Kidney (tissue), 14 donors: Measurements from ENCODE around the gene ATE1. TPM values are rescaled to one million over a fixed set of nuclear protein-coding genes. Genes with fewer than 3 reads are reported as not detected.

Experiments
- DNase-seq, 5 donors: peaks; one replicate each; pipeline ENCODE4 v3.0.0-alpha.2; 2013 to 2020
- FAIRE-seq: peaks from 2 replicates; lab custom pipeline; 2012; peaks lifted over from hg19 to GRCh38; lab: Jason Lieb, UNC
- H3K27ac ChIP-seq, 2 donors: one replicate each; pipeline ENCODE4 v1.7.0; 2013; ENCODE audit warnings: low read depth in 2 of 2, low read length in 2 of 2, inconsistent platforms in 1 of 2
- H3K27me3 ChIP-seq: one replicate; pipeline ENCODE4 v1.7.1; 2013; ENCODE audit warnings: low read length, inconsistent platforms; ENCODE audit not compliant: control insufficient read depth, insufficient read depth
- H3K36me3 ChIP-seq, 3 donors: one replicate each; pipeline versions ENCODE4 v1.7.0 to v1.7.1; 2013; ENCODE audit warnings: low read length in 3 of 3, control low read depth in 1 of 3, inconsistent platforms in 1 of 3; ENCODE audit not compliant: insufficient read depth in 3 of 3, control insufficient read depth in 2 of 3
- H3K4me1 ChIP-seq, 3 donors: one replicate each; pipeline versions ENCODE4 v1.7.0 to v1.7.1; 2013; ENCODE audit warnings: low read length in 3 of 3, inconsistent platforms in 1 of 3, low read depth in 1 of 3; ENCODE audit not compliant: control insufficient read depth in 2 of 3, insufficient read depth in 2 of 3
- H3K4me3 ChIP-seq, 3 donors: one replicate each; pipeline versions ENCODE4 v1.7.0 to v1.8.1; 2013; ENCODE audit warnings: low read length in 3 of 3, control low read depth in 1 of 3, inconsistent platforms in 1 of 3
- H3K9ac ChIP-seq, 3 donors: one replicate each; pipeline versions ENCODE4 v1.7.0 to v1.7.1; 2013; ENCODE audit warnings: low read length in 3 of 3, control low read depth in 1 of 3, inconsistent platforms in 1 of 3
- H3K9me3 ChIP-seq, 3 donors: one replicate each; pipeline versions ENCODE4 v1.7.0 to v1.7.1; 2013; ENCODE audit warnings: low read length in 3 of 3, control low read depth in 1 of 3, inconsistent platforms in 1 of 3; ENCODE audit not compliant: control insufficient read depth in 2 of 3, insufficient read depth in 1 of 3
- CTCF ChIP-seq: IDR thresholded peaks from 3 replicates; pipeline ENCODE4 v1.5.1; 2012; ENCODE audit warnings: mild to moderate bottlenecking, moderate library complexity, borderline replicate concordance; ENCODE audit not compliant: insufficient read depth; ENCODE audit errors: extremely low read depth
- intact Hi-C: fragments of 100-400 bp; cut with DNase I; formaldehyde crosslinking; loops from one replicate; pipeline ENCODE4 v1.11.1; 2022
- polyA plus RNA-seq: library from polyadenylated mRNA; stranded (reverse); fragments of 350-450 nt; fragmentation: Illumina TruSeq; extraction: RNeasy Lipid Tissue Mini Kit (QIAGEN cat#74804); gene quantifications from one replicate; pipeline ENCODE4 v1.2.3, GENCODE V29; 2014; ENCODE audit warnings: low read depth, low replicate concordance; ENCODE audit not compliant: insufficient read depth
- total RNA-seq: library from RNA; stranded (reverse); fragmentation: NEBNext Ultra II Directional; extraction: Animal tissue kit (Norgen Biotek cat#: 25700); gene quantifications from one replicate; pipeline ENCODE4 v1.2.1, GENCODE V29; 2021
- donor health status: control.
- donor health status: control.
- donor health status: control.
- donor health status: control.
- donor health status: control.
- donor health status: DM: yes; HTN: yes; CAD: no.
- donor health status: Normal renal cell carcinoma (clear cell type).

ATE1 gene
- total and polyA plus RNA-seq, 2 donors from 2014 or later, result 9.8 to 31.0 TPM

- no peak for TF ChIP-seq CTCF
- intact Hi-C loops, result no loop called here
- Histone ChIP-seq H3K9me3 (no peaks in the 10 kb centered on the region), H3K4me3 (no peak overlapping the region), H3K9ac (no peak overlapping the region), H3K27me3 (no peaks in the 10 kb centered on the region), H3K27ac (no peak overlapping the region), H3K36me3 (no peaks in the 10 kb centered on the region), H3K4me1 (no peaks in the 10 kb centered on the region)
- FAIRE-seq, result no peak
- no peak for DNase-seq
Measured at GRCh38 chr10:121788717-121789116, 139.1 kb downstream of the ATE1 start.

- no peaks in the 10 kb centered on the region for H3K4me1 ChIP-seq
- TF ChIP-seq CTCF, result no peak
- intact Hi-C loops, result no loop called here
- no peak for DNase-seq
- no peaks in the 10 kb centered on the region for H3K27me3 ChIP-seq
- H3K9me3 ChIP-seq, result no peaks in the 10 kb centered on the region
- no peak for FAIRE-seq
- H3K36me3 ChIP-seq, result no peaks in the 10 kb centered on the region
- H3K4me3 ChIP-seq, result no peak overlapping the region
- H3K27ac ChIP-seq, result no peak overlapping the region
- H3K9ac ChIP-seq, result no peak overlapping the region
Measured at GRCh38 chr10:121788115-121788514, 139.7 kb downstream of the ATE1 start.

- Histone ChIP-seq H3K9ac (no peak overlapping the region), H3K4me1 (no peaks in the 10 kb centered on the region), H3K4me3 (no peak overlapping the region), H3K27ac (no peak overlapping the region), H3K9me3 (no peaks in the 10 kb centered on the region), H3K36me3 (no peaks in the 10 kb centered on the region), H3K27me3 (no peaks in the 10 kb centered on the region)
- TF ChIP-seq CTCF, result no peak
- intact Hi-C loops, result no loop called here
- no peak for DNase-seq
- FAIRE-seq, result no peak
Measured at GRCh38 chr10:121787169-121787568, 140.7 kb downstream of the ATE1 start.

- no peak for FAIRE-seq
- H3K9ac ChIP-seq, result no peak overlapping the region
Measured at GRCh38 chr10:121783782-121784372, 144.0 kb downstream of the ATE1 start.

More at GRCh38 chr10:121783782-121784372, 144.0 kb downstream of the ATE1 start:
- Histone ChIP-seq H3K36me3 (no peaks in the 10 kb centered on the region), H3K9me3 (no peaks in the 10 kb centered on the region), H3K4me3 (no peak overlapping the region), H3K4me1 (no peaks in the 10 kb centered on the region), H3K27me3 (no peaks in the 10 kb centered on the region), H3K27ac (no peak overlapping the region)
- intact Hi-C loops, result no loop called here
- no peak for TF ChIP-seq CTCF
- DNase-seq, result no peak
